GM12878 (cell line): ENCODE measurements around the gene DOCK2. TPM values are rescaled to one million over a fixed set of nuclear protein-coding genes. Genes with fewer than 3 reads are reported as not detected.

Experiments
- ATAC-seq: fragments of 200-7000 bp; cut with Tn5 transposase; 3 replicates; pipeline ENCODE4 v1.9.1; 2020; ENCODE audit warnings: mild to moderate bottlenecking, moderate library complexity
- BruUV-seq: library from RNA; stranded (reverse); fragments of 400-500 nt; replicated peaks from 2 replicates; lab custom pipeline; 2021; lab: Mats Ljungman, UMichigan
- CTCF ChIA-PET: fragments of 300-600 bp; sonication (Branson Sonifier 250); formaldehyde crosslinking; extraction: SDS; loops from one replicate; lab custom pipeline; 2021; ENCODE audit warnings: inconsistent platforms; lab: Yijun Ruan, JAX
- POLR2A ChIA-PET: fragments of 350-600 bp; formaldehyde crosslinking; extraction: SDS; loops from one replicate; lab custom pipeline; 2021; ENCODE audit warnings: inconsistent platforms; lab: Charles Lee
- RAD21 ChIA-PET: fragments of 300-600 bp; sonication (Branson Sonifier 250); formaldehyde crosslinking; loops from one replicate; lab custom pipeline; 2023; ENCODE audit warnings: antibody characterized with exemption; ENCODE audit not compliant: unreplicated experiment; lab: Charles Lee
- SMC1A ChIA-PET: fragments of 300-600 bp; sonication (Branson Sonifier 250); formaldehyde crosslinking; loops from one replicate; lab custom pipeline; 2023; ENCODE audit not compliant: unreplicated experiment, uncharacterized antibody; lab: Charles Lee
- DNase-seq: peaks from one replicate; pipeline ENCODE4 v3.0.0-alpha.2; 2011; ENCODE audit warnings: low read depth, low spot score
- FAIRE-seq: peaks from 3 replicates; lab custom pipeline; 2011; peaks lifted over from hg19 to GRCh38; lab: Jason Lieb, UNC
- H2AFZ ChIP-seq: 2 replicates; pipeline ENCODE4 v1.6.0; 2011; ENCODE audit warnings: low read depth, low read length, control low read depth; ENCODE audit not compliant: control insufficient read depth
- H3K27ac ChIP-seq: 2 replicates; pipeline ENCODE4 v1.5.1; 2011; ENCODE audit warnings: control low read depth; ENCODE audit not compliant: control insufficient read depth, insufficient read depth
- H3K27me3 ChIP-seq, 2 experiments: replicated peaks in 1 of 2; 2 replicates each; pipeline versions ENCODE4 v1.6.0 to v1.6.1; 2011; ENCODE audit warnings: low read length in 1 of 2; ENCODE audit not compliant: control insufficient read depth in 2 of 2, insufficient read depth in 2 of 2
- H3K36me3 ChIP-seq, 2 experiments: 2 replicates each; pipeline ENCODE4 v1.5.1; 2011; ENCODE audit warnings: low read length in 1 of 2; ENCODE audit not compliant: control insufficient read depth in 2 of 2, insufficient read depth in 2 of 2
- H3K4me1 ChIP-seq: 2 replicates; pipeline ENCODE4 v1.6.1; 2011; ENCODE audit warnings: mild to moderate bottlenecking, low read length, moderate library complexity, mixed read lengths; ENCODE audit not compliant: control insufficient read depth, insufficient read depth
- H3K4me2 ChIP-seq: 2 replicates; pipeline ENCODE4 v1.6.0; 2011; ENCODE audit warnings: control low read depth; ENCODE audit not compliant: control insufficient read depth, insufficient read depth
- H3K4me3 ChIP-seq: fragments of 200-600 bp; sonication (generic); 2 replicates; pipeline ENCODE4 v1.5.1; 2016
- H3K79me2 ChIP-seq: 2 replicates; pipeline ENCODE4 v1.6.0; 2011; ENCODE audit warnings: low read length; ENCODE audit not compliant: control insufficient read depth, insufficient read depth
- H3K9ac ChIP-seq: 2 replicates; pipeline ENCODE4 v1.8.0; 2011; ENCODE audit warnings: low read length, control low read depth, mixed read lengths; ENCODE audit not compliant: control insufficient read depth, insufficient read depth
- H3K9me3 ChIP-seq: replicated peaks from 3 replicates; pipeline ENCODE4 v1.5.1; 2011; ENCODE audit warnings: mild to moderate bottlenecking, low read length; ENCODE audit not compliant: control insufficient read depth, insufficient read depth
- H4K20me1 ChIP-seq: 2 replicates; pipeline ENCODE4 v1.6.0; 2011; ENCODE audit not compliant: control insufficient read depth, insufficient read depth
- GATAD2B ChIP-seq: fragments of 450-650 bp; conservative IDR thresholded peaks from 2 replicates; pipeline ENCODE4 v1.6.1; 2017; ENCODE audit warnings: low read depth, mild to moderate bottlenecking, moderate library complexity
- POU2F2 ChIP-seq: IDR thresholded peaks from 3 replicates; pipeline ENCODE4 v1.6.1; 2011; ENCODE audit warnings: low read depth, mild to moderate bottlenecking, low read length, borderline replicate concordance
- RAD21 ChIP-seq: IDR thresholded peaks from 2 replicates; pipeline ENCODE4 v1.6.1; 2011; ENCODE audit warnings: mild to moderate bottlenecking, low read depth, low read length, moderate library complexity; ENCODE audit not compliant: insufficient read depth
- WGBS: methylation state at CpG from one replicate; pipeline ENCODE4 v1.1.6; 2016; ENCODE audit warnings: low lambda C conversion rate; ENCODE audit not compliant: insufficient replicate concordance, insufficient coverage; ENCODE audit errors: missing lambda C conversion rate; 5-methylcytosine and 5-hydroxymethylcytosine counted together
- in situ Hi-C: fragments of 300-500 bp; cut with MboI; formaldehyde crosslinking; loops from 9 replicates; pipeline ENCODE4 v1.14.3; 2018; ENCODE audit warnings: mixed read lengths
- intact Hi-C: fragments of 100-400 bp; cut with micrococcal nuclease; formaldehyde crosslinking; loops from one replicate; pipeline ENCODE4 v1.14.2; 2022; ENCODE audit not compliant: unreplicated experiment
- polyA plus RNA-seq, 11 experiments: library from polyadenylated mRNA; depleted of rRNA in 4 of 11; unstranded in 6 of 11; stranded (reverse) in 5 of 11; fragments of >200 nt; fragmentation: Nextera tagmentation in 4 of 11; fragmentation: Illumina TruSeq in 1 of 11; extraction: Ambion mirVana in 4 of 11; extraction: Trizol in 1 of 11; gene quantifications; 1 replicate in 1 of 11; 2 replicates in 10 of 11; pipeline versions ENCODE4 v1.2.1 to v1.2.3, GENCODE V29; 2011 to 2016; ENCODE audit warnings: inconsistent platforms in 2 of 11, missing spikeins in 2 of 11, low read depth in 1 of 11
- total RNA-seq, 4 experiments: library from RNA; depleted of rRNA in 3 of 4; stranded (reverse); fragments of >200 nt in 3 of 4; fragmentation: Illumina TruSeq in 1 of 4; extraction: Trizol in 1 of 4; gene quantifications; 2 replicates each; pipeline versions ENCODE4 v1.2.1 to v1.2.3, GENCODE V29; 2013 to 2021
- TF ChIP-seq, protein P1 (sequence below): IDR thresholded peaks from 2 replicates; pipeline ENCODE4 v1.6.1; 2012; ENCODE audit warnings: mild to moderate bottlenecking, low read depth, low read length
- TF ChIP-seq, protein P2 (sequence below): fragments of 450-650 bp; conservative IDR thresholded peaks from 2 replicates; pipeline ENCODE4 v1.6.1; 2017; ENCODE audit warnings: mild to moderate bottlenecking, moderate library complexity
- TF ChIP-seq, protein P3 (sequence below): fragments of 450-650 bp; formaldehyde crosslinking; IDR thresholded peaks from 2 replicates; pipeline ENCODE4 v1.4.0; 2020; ENCODE audit warnings: mild to moderate bottlenecking, moderate library complexity

The DOCK2 gene
- total and polyA plus RNA-seq, 10 of the 15 experiments (the other 5 are each of a cell fraction or from before 2014, with no cell fraction given) = 34.2 to 192 (median 118) TPM

- Histone ChIP-seq H3K27ac (no peak overlapping the region), H3K79me2 (peaks cover 30% of the 10 kb centered on the region), H3K4me3 (no peak overlapping the region), H4K20me1 (no peaks in the 10 kb centered on the region), H3K9me3 (peaks cover 4% of the 10 kb centered on the region; the same call in 2 of the 3 replicates), H2AFZ (no peak overlapping the region), H3K4me1 (peaks cover 12% of the 10 kb centered on the region; the same call in 1 of the 2 replicates), H3K36me3 (no peaks in the 10 kb centered on the region; a peak in 2 of 4 replicates), H3K4me2 (no peak overlapping the region), H3K9ac (no peak overlapping the region), H3K27me3 (no peaks in the 10 kb centered on the region)
- intact Hi-C loops = no loop called here
- RAD21 ChIA-PET = interaction anchor here (1.0 to 1.5 kb wide), 3 partner anchors 13 to 51 kb away, joined by 3 to 7 read pairs (median 5); partner anchors contain the start of gene SPDL1
- FAIRE-seq (no peak), ATAC-seq (no peak)
- SMC1A ChIA-PET = interaction anchor here (0.8 to 4.9 kb wide), 9 partner anchors 11 to 170 kb away, joined by 3 to 36 read pairs (median 4); no protein-coding TSS in a partner anchor
- WGBS = 90% methylated on average over 1 of the region's 1 CpG
- CTCF ChIA-PET = interaction anchor here (0.7 to 1.3 kb wide), 6 partner anchors 26 to 647 kb away, joined by 3 to 4 read pairs (median 4); partner anchors contain the start of gene SPDL1
- BruUV-seq = no TSS peak
- POLR2A ChIA-PET = interaction anchor here (0.6 to 3.9 kb wide), 3 partner anchors 18 to 1112 kb away, joined by 3 to 16 read pairs (median 3); no protein-coding TSS in a partner anchor
- in situ Hi-C loops = no loop called here
- no peak for TF ChIP-seq POU2F2
- TF ChIP-seq GATAD2B = no peak
- TF ChIP-seq, protein P1, sequence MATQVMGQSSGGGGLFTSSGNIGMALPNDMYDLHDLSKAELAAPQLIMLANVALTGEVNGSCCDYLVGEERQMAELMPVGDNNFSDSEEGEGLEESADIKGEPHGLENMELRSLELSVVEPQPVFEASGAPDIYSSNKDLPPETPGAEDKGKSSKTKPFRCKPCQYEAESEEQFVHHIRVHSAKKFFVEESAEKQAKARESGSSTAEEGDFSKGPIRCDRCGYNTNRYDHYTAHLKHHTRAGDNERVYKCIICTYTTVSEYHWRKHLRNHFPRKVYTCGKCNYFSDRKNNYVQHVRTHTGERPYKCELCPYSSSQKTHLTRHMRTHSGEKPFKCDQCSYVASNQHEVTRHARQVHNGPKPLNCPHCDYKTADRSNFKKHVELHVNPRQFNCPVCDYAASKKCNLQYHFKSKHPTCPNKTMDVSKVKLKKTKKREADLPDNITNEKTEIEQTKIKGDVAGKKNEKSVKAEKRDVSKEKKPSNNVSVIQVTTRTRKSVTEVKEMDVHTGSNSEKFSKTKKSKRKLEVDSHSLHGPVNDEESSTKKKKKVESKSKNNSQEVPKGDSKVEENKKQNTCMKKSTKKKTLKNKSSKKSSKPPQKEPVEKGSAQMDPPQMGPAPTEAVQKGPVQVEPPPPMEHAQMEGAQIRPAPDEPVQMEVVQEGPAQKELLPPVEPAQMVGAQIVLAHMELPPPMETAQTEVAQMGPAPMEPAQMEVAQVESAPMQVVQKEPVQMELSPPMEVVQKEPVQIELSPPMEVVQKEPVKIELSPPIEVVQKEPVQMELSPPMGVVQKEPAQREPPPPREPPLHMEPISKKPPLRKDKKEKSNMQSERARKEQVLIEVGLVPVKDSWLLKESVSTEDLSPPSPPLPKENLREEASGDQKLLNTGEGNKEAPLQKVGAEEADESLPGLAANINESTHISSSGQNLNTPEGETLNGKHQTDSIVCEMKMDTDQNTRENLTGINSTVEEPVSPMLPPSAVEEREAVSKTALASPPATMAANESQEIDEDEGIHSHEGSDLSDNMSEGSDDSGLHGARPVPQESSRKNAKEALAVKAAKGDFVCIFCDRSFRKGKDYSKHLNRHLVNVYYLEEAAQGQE = no peak
- TF ChIP-seq, protein P2, sequence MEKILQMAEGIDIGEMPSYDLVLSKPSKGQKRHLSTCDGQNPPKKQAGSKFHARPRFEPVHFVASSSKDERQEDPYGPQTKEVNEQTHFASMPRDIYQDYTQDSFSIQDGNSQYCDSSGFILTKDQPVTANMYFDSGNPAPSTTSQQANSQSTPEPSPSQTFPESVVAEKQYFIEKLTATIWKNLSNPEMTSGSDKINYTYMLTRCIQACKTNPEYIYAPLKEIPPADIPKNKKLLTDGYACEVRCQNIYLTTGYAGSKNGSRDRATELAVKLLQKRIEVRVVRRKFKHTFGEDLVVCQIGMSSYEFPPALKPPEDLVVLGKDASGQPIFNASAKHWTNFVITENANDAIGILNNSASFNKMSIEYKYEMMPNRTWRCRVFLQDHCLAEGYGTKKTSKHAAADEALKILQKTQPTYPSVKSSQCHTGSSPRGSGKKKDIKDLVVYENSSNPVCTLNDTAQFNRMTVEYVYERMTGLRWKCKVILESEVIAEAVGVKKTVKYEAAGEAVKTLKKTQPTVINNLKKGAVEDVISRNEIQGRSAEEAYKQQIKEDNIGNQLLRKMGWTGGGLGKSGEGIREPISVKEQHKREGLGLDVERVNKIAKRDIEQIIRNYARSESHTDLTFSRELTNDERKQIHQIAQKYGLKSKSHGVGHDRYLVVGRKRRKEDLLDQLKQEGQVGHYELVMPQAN = no peak
- TF ChIP-seq RAD21 = no peak
- TF ChIP-seq, protein P3, sequence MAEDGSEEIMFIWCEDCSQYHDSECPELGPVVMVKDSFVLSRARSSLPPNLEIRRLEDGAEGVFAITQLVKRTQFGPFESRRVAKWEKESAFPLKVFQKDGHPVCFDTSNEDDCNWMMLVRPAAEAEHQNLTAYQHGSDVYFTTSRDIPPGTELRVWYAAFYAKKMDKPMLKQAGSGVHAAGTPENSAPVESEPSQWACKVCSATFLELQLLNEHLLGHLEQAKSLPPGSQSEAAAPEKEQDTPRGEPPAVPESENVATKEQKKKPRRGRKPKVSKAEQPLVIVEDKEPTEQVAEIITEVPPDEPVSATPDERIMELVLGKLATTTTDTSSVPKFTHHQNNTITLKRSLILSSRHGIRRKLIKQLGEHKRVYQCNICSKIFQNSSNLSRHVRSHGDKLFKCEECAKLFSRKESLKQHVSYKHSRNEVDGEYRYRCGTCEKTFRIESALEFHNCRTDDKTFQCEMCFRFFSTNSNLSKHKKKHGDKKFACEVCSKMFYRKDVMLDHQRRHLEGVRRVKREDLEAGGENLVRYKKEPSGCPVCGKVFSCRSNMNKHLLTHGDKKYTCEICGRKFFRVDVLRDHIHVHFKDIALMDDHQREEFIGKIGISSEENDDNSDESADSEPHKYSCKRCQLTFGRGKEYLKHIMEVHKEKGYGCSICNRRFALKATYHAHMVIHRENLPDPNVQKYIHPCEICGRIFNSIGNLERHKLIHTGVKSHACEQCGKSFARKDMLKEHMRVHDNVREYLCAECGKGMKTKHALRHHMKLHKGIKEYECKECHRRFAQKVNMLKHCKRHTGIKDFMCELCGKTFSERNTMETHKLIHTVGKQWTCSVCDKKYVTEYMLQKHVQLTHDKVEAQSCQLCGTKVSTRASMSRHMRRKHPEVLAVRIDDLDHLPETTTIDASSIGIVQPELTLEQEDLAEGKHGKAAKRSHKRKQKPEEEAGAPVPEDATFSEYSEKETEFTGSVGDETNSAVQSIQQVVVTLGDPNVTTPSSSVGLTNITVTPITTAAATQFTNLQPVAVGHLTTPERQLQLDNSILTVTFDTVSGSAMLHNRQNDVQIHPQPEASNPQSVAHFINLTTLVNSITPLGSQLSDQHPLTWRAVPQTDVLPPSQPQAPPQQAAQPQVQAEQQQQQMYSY (CRISPR knock-in tag) = no peak
- TF ChIP-seq, all 136 proteins: peak for 0
- DNase-seq = no peak
Measured at GRCh38 chr5:169634606-169635005, 2.5 kb upstream of the DOCK2 start.
